ENCODE results near the gene MADD. TPM values are rescaled to one million over a fixed set of nuclear protein-coding genes. Genes with fewer than 3 reads are reported as not detected.

Gene MADD
- total RNA-seq = 18.5 and 20.2 TPM in 2 replicates

GRCh38 chr11:47269829-47270305 is at the start of gene MADD:
Gene MADD (plus strand): TSS chr11:47270133.
- H3K27me3 ChIP-seq (ENCODE audit: control insufficient read depth, insufficient read depth, low read length) = no peaks in the 10 kb centered on the region
- H3K36me3 ChIP-seq (ENCODE audit: control insufficient read depth, insufficient read depth, low read length) = no peaks in the 10 kb centered on the region
- peak within 1 kb of the TSS; percentile 83 for H3K4me3 ChIP-seq (ENCODE audit: low read depth, low read length)
- TF ChIP-seq CTCF (IDR thresholded peaks at IDR 0.05; ENCODE audit: insufficient read depth, low read length, poor library complexity, severe bottlenecking) = no peak
- DNase-seq (ENCODE audit: low read depth) = no peak

- DNase-seq (ENCODE audit: low read depth) = no peak
- H3K27me3 ChIP-seq (ENCODE audit: control insufficient read depth, insufficient read depth, low read length) = no peaks in the 10 kb centered on the region
- no peaks in the 10 kb centered on the region for H3K36me3 ChIP-seq (ENCODE audit: control insufficient read depth, insufficient read depth, low read length)
- H3K4me3 ChIP-seq (ENCODE audit: low read depth, low read length) = no peak overlapping the region
- TF ChIP-seq CTCF (IDR thresholded peaks at IDR 0.05; ENCODE audit: insufficient read depth, low read length, poor library complexity, severe bottlenecking) = no peak
Measured at GRCh38 chr11:47220401-47220821, 49.5 kb upstream of the MADD start.

- DNase-seq (ENCODE audit: low read depth) = no peak
- H3K27me3 ChIP-seq (ENCODE audit: control insufficient read depth, insufficient read depth, low read length) = no peaks in the 10 kb centered on the region
- H3K36me3 ChIP-seq (ENCODE audit: control insufficient read depth, insufficient read depth, low read length) = no peaks in the 10 kb centered on the region
- H3K4me3 ChIP-seq (ENCODE audit: low read depth, low read length) = no peak overlapping the region
- no peak for TF ChIP-seq CTCF (IDR thresholded peaks at IDR 0.05; ENCODE audit: insufficient read depth, low read length, poor library complexity, severe bottlenecking)
Measured at GRCh38 chr11:47222696-47223095, 47.2 kb upstream of the MADD start.

GRCh38 chr11:47225552-47226400 is 44.2 kb upstream of the MADD start:
- no peak for DNase-seq (ENCODE audit: low read depth)
- no peak for TF ChIP-seq CTCF (IDR thresholded peaks at IDR 0.05; ENCODE audit: insufficient read depth, low read length, poor library complexity, severe bottlenecking)
- H3K27me3 ChIP-seq (ENCODE audit: control insufficient read depth, insufficient read depth, low read length) = no peaks in the 10 kb centered on the region
- H3K4me3 ChIP-seq (ENCODE audit: low read depth, low read length) = no peak overlapping the region
- H3K36me3 ChIP-seq (ENCODE audit: control insufficient read depth, insufficient read depth, low read length) = no peaks in the 10 kb centered on the region

- H3K36me3 ChIP-seq (ENCODE audit: control insufficient read depth, insufficient read depth, low read length) = peaks cover 2% of the 10 kb centered on the region
- DNase-seq (ENCODE audit: low read depth) = no peak
- H3K27me3 ChIP-seq (ENCODE audit: control insufficient read depth, insufficient read depth, low read length) = no peaks in the 10 kb centered on the region
- H3K4me3 ChIP-seq (ENCODE audit: low read depth, low read length) = no peak overlapping the region
- no peak for TF ChIP-seq CTCF (IDR thresholded peaks at IDR 0.05; ENCODE audit: insufficient read depth, low read length, poor library complexity, severe bottlenecking)
Measured at GRCh38 chr11:47229161-47229560, 40.8 kb upstream of the MADD start.

Measured in kidney epithelial cell (primary cell).